IMR-90 (cell line): ENCODE data around the gene MICAL3.

Source experiments
- BHLHE40 ChIP-seq: fragments of 150-350 bp; IDR thresholded peaks from 2 replicates; pipeline ENCODE4 v1.6.1; 2016; ENCODE audit warnings: mild to moderate bottlenecking, low read depth, low read length
- CEBPB ChIP-seq: IDR thresholded peaks from 2 replicates; pipeline ENCODE4 v1.6.1; 2012; ENCODE audit warnings: low read depth, low read length, improper control_type of control experiment
- CHD1 ChIP-seq: IDR thresholded peaks from 2 replicates; pipeline ENCODE4 v1.6.1; 2012; ENCODE audit warnings: low read depth, low read length, improper control_type of control experiment
- FOS ChIP-seq: fragments of 150-350 bp; IDR thresholded peaks from 2 replicates; pipeline ENCODE4 v1.6.1; 2016; ENCODE audit warnings: low read depth, low read length
- MAFK ChIP-seq: IDR thresholded peaks from 2 replicates; pipeline ENCODE4 v1.6.1; 2012; ENCODE audit warnings: low read depth, low read length, improper control_type of control experiment
- MXI1 ChIP-seq: IDR thresholded peaks from 2 replicates; pipeline ENCODE4 v1.6.1; 2012; ENCODE audit warnings: low read depth, mild to moderate bottlenecking, low read length, moderate library complexity, borderline replicate concordance
- POLR2A ChIP-seq: IDR thresholded peaks from 2 replicates; pipeline ENCODE4 v1.6.1; 2012; ENCODE audit warnings: mild to moderate bottlenecking, low read depth, low read length
- RAD21 ChIP-seq: IDR thresholded peaks from 2 replicates; pipeline ENCODE4 v1.6.1; 2012; ENCODE audit warnings: low read length, improper control_type of control experiment
- RCOR1 ChIP-seq: IDR thresholded peaks from 2 replicates; pipeline ENCODE4 v1.6.1; 2012; ENCODE audit warnings: mild to moderate bottlenecking, low read length, improper control_type of control experiment; ENCODE audit not compliant: insufficient replicate concordance
- SMC3 ChIP-seq: fragments of 150-350 bp; IDR thresholded peaks from 2 replicates; pipeline ENCODE4 v1.6.1; 2016; ENCODE audit warnings: low read depth, mild to moderate bottlenecking, antibody characterized with exemption, low read length, moderate library complexity
- TF ChIP-seq, protein P1 (sequence below): conservative IDR thresholded peaks from 2 replicates; pipeline ENCODE4 v1.5.1; 2012; ENCODE audit warnings: mild to moderate bottlenecking, low read depth, low read length, improper control_type of control experiment
- TF ChIP-seq, protein P2 (sequence below): fragments of 150-350 bp; IDR thresholded peaks from 2 replicates; pipeline ENCODE4 v1.6.1; 2017; ENCODE audit warnings: mild to moderate bottlenecking, antibody characterized with exemption, low read length, low read depth
- TF ChIP-seq, protein P3 (sequence below): fragments of 150-350 bp; IDR thresholded peaks from 2 replicates; pipeline ENCODE4 v1.6.1; 2016; ENCODE audit warnings: low read depth, mild to moderate bottlenecking, low read length, moderate library complexity, borderline replicate concordance

DNA sequence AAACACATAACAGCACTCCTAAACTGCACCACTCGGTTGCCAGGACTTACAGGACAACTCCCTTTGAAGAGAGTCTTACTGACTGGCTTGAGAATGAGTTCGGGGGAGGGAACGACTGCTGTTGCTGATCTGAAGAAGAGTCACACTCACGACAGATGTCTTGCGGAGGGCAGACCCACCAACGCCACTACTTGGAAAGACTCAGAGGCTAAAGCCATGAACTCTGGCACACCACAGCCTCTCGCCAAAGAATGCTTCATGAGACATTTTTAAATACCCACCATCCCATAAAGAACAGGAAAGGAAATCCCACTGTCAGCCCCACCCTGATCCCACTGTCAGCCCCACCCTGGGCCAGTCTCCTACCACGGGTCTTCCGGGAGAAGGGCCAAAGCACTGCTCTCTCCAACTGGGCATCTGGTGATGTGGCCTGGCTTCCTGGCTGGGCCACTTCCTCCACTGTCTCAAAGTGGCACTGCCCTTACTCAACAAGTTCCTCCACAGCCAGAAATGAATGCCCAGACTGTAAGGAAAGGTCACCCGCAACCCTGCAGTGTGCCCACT, 73.6 kb downstream of the MICAL3 start:
- no peak for TF ChIP-seq MXI1
- TF ChIP-seq, protein P1, sequence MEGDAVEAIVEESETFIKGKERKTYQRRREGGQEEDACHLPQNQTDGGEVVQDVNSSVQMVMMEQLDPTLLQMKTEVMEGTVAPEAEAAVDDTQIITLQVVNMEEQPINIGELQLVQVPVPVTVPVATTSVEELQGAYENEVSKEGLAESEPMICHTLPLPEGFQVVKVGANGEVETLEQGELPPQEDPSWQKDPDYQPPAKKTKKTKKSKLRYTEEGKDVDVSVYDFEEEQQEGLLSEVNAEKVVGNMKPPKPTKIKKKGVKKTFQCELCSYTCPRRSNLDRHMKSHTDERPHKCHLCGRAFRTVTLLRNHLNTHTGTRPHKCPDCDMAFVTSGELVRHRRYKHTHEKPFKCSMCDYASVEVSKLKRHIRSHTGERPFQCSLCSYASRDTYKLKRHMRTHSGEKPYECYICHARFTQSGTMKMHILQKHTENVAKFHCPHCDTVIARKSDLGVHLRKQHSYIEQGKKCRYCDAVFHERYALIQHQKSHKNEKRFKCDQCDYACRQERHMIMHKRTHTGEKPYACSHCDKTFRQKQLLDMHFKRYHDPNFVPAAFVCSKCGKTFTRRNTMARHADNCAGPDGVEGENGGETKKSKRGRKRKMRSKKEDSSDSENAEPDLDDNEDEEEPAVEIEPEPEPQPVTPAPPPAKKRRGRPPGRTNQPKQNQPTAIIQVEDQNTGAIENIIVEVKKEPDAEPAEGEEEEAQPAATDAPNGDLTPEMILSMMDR, result no peak
- no peak for TF ChIP-seq SMC3
- TF ChIP-seq RCOR1, result no peak
- no peak for TF ChIP-seq POLR2A
- no peak for TF ChIP-seq RAD21
- TF ChIP-seq, protein P2, sequence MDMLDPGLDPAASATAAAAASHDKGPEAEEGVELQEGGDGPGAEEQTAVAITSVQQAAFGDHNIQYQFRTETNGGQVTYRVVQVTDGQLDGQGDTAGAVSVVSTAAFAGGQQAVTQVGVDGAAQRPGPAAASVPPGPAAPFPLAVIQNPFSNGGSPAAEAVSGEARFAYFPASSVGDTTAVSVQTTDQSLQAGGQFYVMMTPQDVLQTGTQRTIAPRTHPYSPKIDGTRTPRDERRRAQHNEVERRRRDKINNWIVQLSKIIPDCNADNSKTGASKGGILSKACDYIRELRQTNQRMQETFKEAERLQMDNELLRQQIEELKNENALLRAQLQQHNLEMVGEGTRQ, result no peak
- no peak for TF ChIP-seq MAFK
- no peak for TF ChIP-seq CEBPB
- TF ChIP-seq FOS, result no peak
- TF ChIP-seq, protein P3, sequence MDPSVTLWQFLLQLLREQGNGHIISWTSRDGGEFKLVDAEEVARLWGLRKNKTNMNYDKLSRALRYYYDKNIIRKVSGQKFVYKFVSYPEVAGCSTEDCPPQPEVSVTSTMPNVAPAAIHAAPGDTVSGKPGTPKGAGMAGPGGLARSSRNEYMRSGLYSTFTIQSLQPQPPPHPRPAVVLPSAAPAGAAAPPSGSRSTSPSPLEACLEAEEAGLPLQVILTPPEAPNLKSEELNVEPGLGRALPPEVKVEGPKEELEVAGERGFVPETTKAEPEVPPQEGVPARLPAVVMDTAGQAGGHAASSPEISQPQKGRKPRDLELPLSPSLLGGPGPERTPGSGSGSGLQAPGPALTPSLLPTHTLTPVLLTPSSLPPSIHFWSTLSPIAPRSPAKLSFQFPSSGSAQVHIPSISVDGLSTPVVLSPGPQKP, result no peak
- no peak for TF ChIP-seq CHD1
- TF ChIP-seq BHLHE40, result no peak
